Myocyte (in vitro differentiated cells): ENCODE results near the gene PRSS27. TPM values are rescaled to one million over a fixed set of nuclear protein-coding genes. Genes with fewer than 3 reads are reported as not detected.
A peak's percentile ranks its signal among the peaks of the same experiment; 100 is the strongest.

Experiments
- DNase-seq: peaks from one replicate; pipeline ENCODE4 v3.0.0-alpha.2; 2012; ENCODE audit warnings: low read depth
- polyA plus RNA-seq: library from polyadenylated mRNA; unstranded; fragments of >200 nt; gene quantifications from one replicate; pipeline ENCODE4 v1.2.1, GENCODE V29; 2012; ENCODE audit warnings: missing spikeins
- total RNA-seq: library from RNA; depleted of rRNA; stranded (reverse); fragments of >200 nt; gene quantifications from 2 replicates; pipeline ENCODE4 v1.2.3, GENCODE V29; 2014

Gene PRSS27
- total RNA-seq: 0.26 and 0.62 TPM in 2 replicates
- 1.3 TPM for polyA plus RNA-seq

- DNase-seq: no peak
These were observed at the start of gene PRSS27 for GRCh38 chr16:2720064-2720457. TSS of gene PRSS27 (minus strand) at chr16:2720224. CDS start at chr16:2720160, 64 bp downstream.

- DNase-seq: peak; percentile 62
These were observed 49.6 kb upstream of the PRSS27 start for GRCh38 chr16:2769675-2770056.

- DNase-seq: no peak
These were observed 49.1 kb upstream of the PRSS27 start for GRCh38 chr16:2769100-2769529.

- DNase-seq: no peak
These were observed 48.5 kb upstream of the PRSS27 start for GRCh38 chr16:2768403-2769089.

GRCh38 chr16:2767891-2768290, 47.9 kb upstream of the PRSS27 start:
- DNase-seq: no peak

GRCh38 chr16:2767140-2767731, 47.2 kb upstream of the PRSS27 start:
- no peak for DNase-seq

- no peak for DNase-seq
These were observed 46.6 kb upstream of the PRSS27 start for GRCh38 chr16:2766430-2767139.

- no peak for DNase-seq
These were observed 45.7 kb upstream of the PRSS27 start for GRCh38 chr16:2765462-2766404.

GRCh38 chr16:2764718-2765117, 44.7 kb upstream of the PRSS27 start:
- DNase-seq: no peak

GRCh38 chr16:2763173-2763572, 43.1 kb upstream of the PRSS27 start:
- no peak for DNase-seq

- DNase-seq: no peak
These were observed 42.7 kb upstream of the PRSS27 start for GRCh38 chr16:2762711-2763110.

GRCh38 chr16:2761886-2762583, 42.0 kb upstream of the PRSS27 start:
- no peak for DNase-seq

GRCh38 chr16:2761472-2761871, 41.4 kb upstream of the PRSS27 start:
- DNase-seq: no peak

- DNase-seq: no peak
These were observed 37.3 kb upstream of the PRSS27 start for GRCh38 chr16:2757344-2757743.

- no peak for DNase-seq
These were observed 36.4 kb upstream of the PRSS27 start for GRCh38 chr16:2756288-2757015.

- DNase-seq: no peak
These were observed 35.1 kb upstream of the PRSS27 start for GRCh38 chr16:2755158-2755557.

- DNase-seq: peak; percentile 22
These were observed 33.7 kb upstream of the PRSS27 start for GRCh38 chr16:2753733-2754020.

GRCh38 chr16:2752850-2753732, 33.1 kb upstream of the PRSS27 start:
- peak; percentile 78 for DNase-seq
